ENCODE data around the gene BACE2.
"Not testable (repeated sequence)": the region's sequence is repeated elsewhere in the genome, so short reads cannot be mapped to it uniquely, and the experiment has no call there.

Gene BACE2

GRCh38 chr21:41215856-41216408 lies 48.0 kb downstream of the BACE2 start:
- no peak for DNase-seq (ENCODE audit: low read depth)

DNA sequence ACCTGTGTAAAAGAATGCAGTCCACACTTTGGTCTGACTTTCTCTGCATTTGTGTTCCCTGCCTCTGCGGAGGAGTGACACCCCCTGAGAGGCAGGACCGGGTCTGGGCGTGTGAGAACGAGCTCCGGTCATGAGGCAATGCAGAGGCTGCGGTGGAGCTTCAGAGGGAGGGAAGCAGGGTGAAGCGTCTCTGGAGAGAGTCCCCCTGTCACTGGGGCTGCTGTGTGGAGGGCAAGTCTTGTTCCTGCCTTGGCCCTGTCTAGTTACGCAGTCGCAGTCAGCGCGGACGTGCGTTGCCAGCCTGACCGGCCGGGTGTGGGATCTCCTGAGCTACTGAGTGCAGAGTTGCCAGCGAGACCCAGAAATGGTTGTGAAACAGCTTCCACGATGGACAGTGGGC lies 48.5 kb downstream of the BACE2 start:
- DNase-seq (ENCODE audit: low read depth): no peak

GRCh38 chr21:41217671-41218385 lies 49.9 kb downstream of the BACE2 start:
- no peak for DNase-seq (ENCODE audit: low read depth)

- DNase-seq (ENCODE audit: low read depth): no peak
These were observed 51.7 kb downstream of the BACE2 start for GRCh38 chr21:41219498-41220207.

GRCh38 chr21:41220208-41220733 lies 52.3 kb downstream of the BACE2 start:
- DNase-seq (ENCODE audit: low read depth): no peak

DNA sequence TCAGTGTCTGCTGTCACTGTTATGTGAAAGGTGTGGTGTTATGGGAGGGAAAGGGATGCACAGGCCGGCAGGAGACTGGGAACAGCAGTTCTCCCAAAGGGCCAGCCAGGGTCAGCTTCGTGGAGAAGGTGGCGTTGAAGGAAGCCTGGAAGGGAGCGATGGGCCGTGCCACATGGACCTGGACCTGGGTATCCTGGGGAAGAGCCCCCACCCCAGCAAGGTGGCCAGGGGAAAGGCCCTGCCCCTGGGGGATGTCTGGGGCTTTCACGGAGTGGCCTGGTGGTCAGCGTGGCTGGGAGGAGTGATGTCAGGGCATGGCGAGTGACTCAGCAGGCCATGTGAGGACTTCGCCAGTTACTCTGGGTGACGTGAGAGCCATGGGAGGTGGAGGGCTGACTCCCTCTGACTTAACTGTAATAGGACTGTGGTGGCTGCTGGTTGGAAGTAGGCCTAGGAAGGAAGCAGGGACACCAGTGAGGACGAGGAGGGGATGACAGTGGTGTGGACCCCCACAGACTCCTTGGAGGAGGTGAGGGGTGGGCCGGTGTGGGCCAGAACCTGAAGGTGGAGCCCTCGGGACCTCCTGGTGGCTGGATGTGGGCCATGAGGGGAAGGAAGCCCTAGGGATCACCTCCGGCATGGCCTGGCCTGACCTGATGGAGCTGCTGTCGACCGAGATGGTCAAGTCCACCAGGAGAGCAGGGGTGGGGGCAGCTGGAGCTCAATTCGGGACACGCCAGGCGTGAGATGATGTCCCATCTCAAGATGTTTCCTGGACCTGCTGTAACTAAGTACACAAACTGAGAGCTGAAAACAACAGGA lies 54.5 kb downstream of the BACE2 start:
- no peak for DNase-seq (ENCODE audit: low read depth)

DNA sequence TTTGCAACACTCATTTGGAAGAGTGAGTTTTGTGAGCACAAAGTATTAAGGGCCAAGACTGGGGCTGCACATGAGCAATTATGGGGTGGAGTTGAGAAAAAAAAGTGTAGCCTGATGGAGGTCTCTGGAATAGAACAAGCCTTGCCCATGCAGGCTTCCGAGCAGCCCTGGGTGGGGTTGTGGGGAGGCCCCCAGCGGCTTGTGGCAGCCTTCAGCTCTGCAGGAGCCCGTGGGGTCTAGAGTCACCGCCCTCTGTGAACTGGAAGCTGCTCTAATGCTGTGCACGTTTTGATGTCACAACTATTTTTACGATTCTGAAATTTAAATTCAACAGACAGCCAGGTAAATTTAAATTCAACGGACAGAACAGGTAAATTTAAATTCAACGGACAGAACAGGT lies 58.9 kb downstream of the BACE2 start:
- DNase-seq (ENCODE audit: low read depth): no peak

DNA sequence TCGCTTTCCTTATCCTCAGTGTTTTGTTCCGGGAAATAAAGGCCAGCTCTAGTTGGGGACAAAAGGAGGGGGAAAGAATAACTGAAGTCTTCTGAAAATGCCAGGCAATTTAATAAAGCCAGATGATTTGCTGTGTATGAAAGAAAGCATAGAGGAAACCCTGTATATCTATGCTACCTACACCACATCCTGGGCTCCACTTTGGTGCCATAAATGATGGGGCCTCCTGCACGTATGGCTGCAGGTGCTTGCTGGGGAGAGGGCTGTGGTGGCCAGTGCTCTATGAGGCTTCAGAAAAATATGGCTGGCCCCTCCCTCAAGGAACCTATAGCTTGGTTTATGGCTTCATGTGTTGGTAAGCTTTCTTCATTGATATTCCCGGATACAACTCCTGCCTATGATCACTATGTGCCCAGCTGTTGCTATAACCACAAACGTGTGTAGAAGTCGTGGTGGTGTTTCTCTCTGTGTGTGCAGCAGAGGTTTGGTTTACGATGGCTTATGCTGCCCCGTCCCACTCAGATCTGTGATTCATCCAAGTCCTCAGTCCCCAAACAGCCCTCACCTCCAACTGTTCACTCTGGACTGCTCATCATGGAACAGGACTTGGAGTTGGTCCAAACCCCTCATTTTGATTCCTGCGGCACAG lies 59.5 kb downstream of the BACE2 start:
- DNase-seq (ENCODE audit: low read depth): no peak

DNA sequence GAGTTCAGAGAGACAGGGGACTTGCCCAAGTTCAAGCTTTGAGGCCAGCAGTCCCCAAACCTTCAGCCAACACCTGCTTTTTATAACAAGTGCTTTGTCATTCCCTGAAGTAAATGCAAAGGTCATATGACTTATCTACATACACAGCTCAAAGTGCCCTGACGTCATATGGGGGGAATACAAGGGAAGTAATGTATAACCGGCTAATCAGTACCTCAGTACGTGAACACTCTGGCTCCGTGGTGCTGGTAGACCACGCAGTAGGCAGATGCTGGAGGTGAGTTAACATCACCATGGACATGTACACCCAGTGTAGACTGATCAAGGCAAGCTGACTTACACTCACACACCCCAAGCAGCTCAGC lies 60.0 kb downstream of the BACE2 start:
- no peak for DNase-seq (ENCODE audit: low read depth)

- no peak for DNase-seq (ENCODE audit: low read depth)
These were observed 60.5 kb downstream of the BACE2 start for GRCh38 chr21:41228492-41228891.

DNA sequence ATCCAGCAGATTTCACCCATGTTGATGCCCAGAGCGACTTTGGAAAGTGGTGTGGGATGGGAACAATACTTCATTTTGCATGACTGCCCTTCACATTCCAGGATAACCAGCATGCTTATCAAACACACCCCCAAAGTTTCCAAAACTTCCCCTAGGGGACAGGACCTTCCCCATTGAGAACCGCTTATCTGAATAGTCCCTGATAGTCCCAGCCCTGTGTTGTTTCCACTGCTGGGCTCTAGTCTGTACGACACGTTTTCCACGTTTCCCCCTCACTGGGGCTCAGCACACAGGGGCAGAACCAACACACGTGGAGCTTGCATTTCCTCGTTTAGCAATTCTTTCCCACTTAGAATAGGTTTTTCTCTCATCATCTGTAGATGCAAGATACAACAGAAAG lies 61.0 kb downstream of the BACE2 start:
- no peak for DNase-seq (ENCODE audit: low read depth)

- DNase-seq (ENCODE audit: low read depth): no peak
These were observed 61.7 kb downstream of the BACE2 start for GRCh38 chr21:41229509-41230248.

- DNase-seq (ENCODE audit: low read depth): no peak
These were observed 62.5 kb downstream of the BACE2 start for GRCh38 chr21:41230497-41230896.

GRCh38 chr21:41231060-41231459 lies 63.1 kb downstream of the BACE2 start:
- no peak for DNase-seq (ENCODE audit: low read depth)

GRCh38 chr21:41232013-41232412 lies 64.1 kb downstream of the BACE2 start:
- no peak for DNase-seq (ENCODE audit: low read depth)

DNA sequence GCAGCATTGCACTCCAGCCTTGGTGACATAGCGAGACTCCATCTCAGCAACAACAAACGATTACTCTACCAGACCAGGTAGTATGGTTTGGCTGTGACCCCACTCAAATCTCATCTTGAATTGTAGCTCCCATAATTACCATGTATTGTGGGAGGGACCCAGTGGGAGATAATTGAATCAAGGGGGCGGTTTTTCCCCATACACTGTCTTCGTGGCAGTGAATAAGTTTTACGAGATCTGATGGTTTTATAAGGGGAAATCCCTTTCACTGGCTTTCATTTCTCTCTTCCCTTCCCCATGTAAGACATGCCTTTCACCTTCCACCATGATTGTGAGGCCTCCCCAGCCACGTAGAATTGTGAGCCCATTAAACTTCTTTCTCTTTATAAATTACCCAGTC lies 66.0 kb downstream of the BACE2 start:
- DNase-seq (ENCODE audit: low read depth): no peak

GRCh38 chr21:41234569-41234968 lies 66.6 kb downstream of the BACE2 start:
- no peak for DNase-seq (ENCODE audit: low read depth)

DNA sequence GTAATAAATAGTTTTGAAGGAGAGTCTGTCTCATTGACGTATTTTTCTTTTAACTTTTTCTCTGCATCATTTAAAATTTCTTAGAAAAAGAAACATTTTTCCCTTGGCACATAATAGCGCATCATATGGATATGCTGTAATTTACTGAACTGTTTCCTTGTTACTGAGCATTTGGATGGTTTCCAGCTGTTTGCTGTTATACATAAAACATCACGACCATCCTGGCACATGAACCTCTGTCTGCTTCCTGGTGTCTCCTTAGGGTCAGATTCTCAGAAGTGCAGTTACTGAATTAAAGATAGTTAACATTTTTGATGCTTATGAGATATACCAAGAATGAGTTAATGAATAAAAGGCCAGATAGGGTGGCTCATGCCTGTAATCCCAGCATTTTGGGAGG lies 67.2 kb downstream of the BACE2 start:
- DNase-seq (ENCODE audit: low read depth): no peak

GRCh38 chr21:41236352-41236973 lies 68.5 kb downstream of the BACE2 start:
- no peak for DNase-seq (ENCODE audit: low read depth)

DNA sequence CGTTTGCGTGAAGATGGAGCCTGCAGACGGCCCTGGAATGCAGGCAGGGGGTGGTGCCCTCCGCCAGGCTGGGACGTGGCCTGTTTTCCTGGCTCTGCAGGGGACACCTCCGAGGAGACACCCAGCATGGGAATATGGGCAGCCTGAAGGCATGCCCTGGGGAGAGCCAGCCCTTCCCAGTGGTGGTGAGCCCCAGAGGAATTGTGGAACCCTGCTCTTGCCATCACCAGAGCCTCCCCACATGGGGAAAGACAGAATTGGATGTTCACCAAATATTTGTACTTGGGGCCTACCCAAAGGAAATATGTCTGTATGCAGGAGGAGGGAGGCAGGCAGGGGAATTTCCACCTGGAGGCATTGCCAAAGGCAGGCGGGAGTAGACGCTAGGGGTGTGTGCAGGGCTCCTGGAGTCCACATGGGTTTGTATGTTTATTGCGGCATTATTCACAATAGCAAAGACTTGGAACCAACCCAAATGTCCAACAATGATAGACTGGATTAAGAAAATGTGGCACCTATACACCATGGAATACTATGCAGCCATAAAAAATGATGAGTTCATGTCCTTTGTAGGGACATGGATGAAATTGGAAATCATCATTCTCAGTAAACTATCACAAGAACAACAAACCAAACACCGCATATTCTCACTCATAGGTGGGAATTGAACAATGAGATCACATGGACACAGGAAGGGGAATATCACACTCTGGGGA lies 70.3 kb downstream of the BACE2 start:
- not testable (repeated sequence) for DNase-seq (ENCODE audit: low read depth)
